Astrocyte (in vitro differentiated cells and primary cell): ENCODE measurements around the gene METTL16.

Experiments
- CTCF ChIP-seq: IDR thresholded peaks from 2 replicates; pipeline ENCODE4 v1.5.1; 2011; ENCODE audit warnings: low read depth, mild to moderate bottlenecking, inconsistent platforms, low read length, moderate library complexity; ENCODE audit not compliant: insufficient read depth
- EZH2 ChIP-seq: IDR thresholded peaks from 2 replicates; pipeline ENCODE4 v1.6.1; 2012; ENCODE audit warnings: mild to moderate bottlenecking, low read length, inconsistent platforms; ENCODE audit not compliant: insufficient read depth

- TF ChIP-seq CTCF (no peak), EZH2 (no peak)
Observed at GRCh38 chr17:2478458-2478857, 33.2 kb downstream of the METTL16 start.
